PC-9 (cell line): ENCODE data around the gene CDH22. TPM values are rescaled to one million over a fixed set of nuclear protein-coding genes. Genes with fewer than 3 reads are reported as not detected.

ENCODE experiments used
- BruUV-seq: library from RNA; stranded (reverse); fragments of 400-500 nt; replicated peaks from 2 replicates; lab custom pipeline; 2021; lab: Mats Ljungman, UMichigan
- CTCF ChIA-PET: fragments of 300-600 bp; sonication (Branson Sonifier 250); formaldehyde crosslinking; loops from one replicate; lab custom pipeline; 2022; ENCODE audit warnings: antibody characterized with exemption; lab: Charles Lee
- POLR2A ChIA-PET: fragments of 300-600 bp; sonication (Branson Sonifier 250); formaldehyde crosslinking; loops from one replicate; lab custom pipeline; 2022; ENCODE audit warnings: antibody characterized with exemption; ENCODE audit not compliant: unreplicated experiment; lab: Charles Lee
- DNase-seq, 2 experiments: peaks; one replicate each; pipeline versions ENCODE4 v3.0.0 to v3.0.0-alpha.2; 2015 to 2022; ENCODE audit warnings: mixed read lengths in 1 of 2
- H2AFZ ChIP-seq: fragments of 200-600 bp; sonication (generic); 2 replicates; pipeline ENCODE4 v1.8.1; 2017; ENCODE audit warnings: antibody characterized with exemption
- H3F3A ChIP-seq: fragments of 200-600 bp; sonication (generic); 2 replicates; pipeline ENCODE4 v1.8.1; 2017; ENCODE audit warnings: antibody characterized with exemption, mild to moderate bottlenecking, low read depth; ENCODE audit not compliant: insufficient read depth
- H3K27ac ChIP-seq: fragments of 200-600 bp; sonication (generic); 2 replicates; pipeline ENCODE4 v1.6.1; 2016; ENCODE audit warnings: mixed run types
- H3K27me3 ChIP-seq: fragments of 200-600 bp; sonication (generic); 2 replicates; pipeline ENCODE4 v1.6.1; 2016; ENCODE audit warnings: low read depth, mixed run types; ENCODE audit not compliant: insufficient read depth
- H3K36me3 ChIP-seq: fragments of 200-600 bp; sonication (generic); 2 replicates; pipeline ENCODE4 v1.6.1; 2016; ENCODE audit warnings: low read depth, mixed run types
- H3K4me1 ChIP-seq: fragments of 200-600 bp; sonication (generic); replicated peaks from 2 replicates; pipeline ENCODE4 v1.6.1; 2016; ENCODE audit warnings: mixed run types; ENCODE audit not compliant: insufficient read depth
- H3K4me2 ChIP-seq: fragments of 200-600 bp; sonication (generic); 2 replicates; pipeline ENCODE4 v1.6.1; 2017; ENCODE audit warnings: mixed run types
- H3K4me3 ChIP-seq: fragments of 200-600 bp; sonication (generic); 2 replicates; pipeline ENCODE4 v1.6.1; 2016; ENCODE audit warnings: mixed run types
- H3K79me2 ChIP-seq: fragments of 200-600 bp; sonication (generic); 2 replicates; pipeline ENCODE4 v1.6.1; 2017; ENCODE audit warnings: low read depth, mixed run types
- H3K9me2 ChIP-seq: fragments of 200-600 bp; sonication (generic); 2 replicates; pipeline ENCODE4 v1.8.1; 2017; ENCODE audit warnings: mild to moderate bottlenecking; ENCODE audit not compliant: insufficient read depth
- H3K9me3 ChIP-seq: fragments of 200-600 bp; sonication (generic); 2 replicates; pipeline ENCODE4 v1.8.1; 2016; ENCODE audit warnings: low read depth; ENCODE audit not compliant: insufficient read depth
- H4K20me1 ChIP-seq: fragments of 200-600 bp; sonication (generic); 2 replicates; pipeline ENCODE4 v1.8.1; 2017; ENCODE audit not compliant: insufficient read depth
- CTCF ChIP-seq: fragments of 200-600 bp; sonication (generic); conservative IDR thresholded peaks from 2 replicates; pipeline ENCODE4 v1.6.1; 2017; ENCODE audit warnings: mixed run types, antibody characterized with exemption, mild to moderate bottlenecking, moderate library complexity
- EZH2 ChIP-seq: fragments of 200-600 bp; sonication (generic); IDR thresholded peaks from 2 replicates; pipeline ENCODE4 v1.8.0; 2017; ENCODE audit warnings: antibody characterized with exemption, low read depth
- intact Hi-C: fragments of 100-400 bp; cut with micrococcal nuclease; formaldehyde crosslinking; loops from one replicate; pipeline ENCODE4 v1.10.0; 2022; ENCODE audit not compliant: unreplicated experiment
- total RNA-seq: library from RNA; stranded (reverse); gene quantifications from 2 replicates; pipeline ENCODE4 v1.2.3, GENCODE V29; 2021

The CDH22 gene
- total RNA-seq, 1 experiment from 2014 or later: not detected

- POLR2A ChIA-PET: no interaction called here
- H3K4me2 ChIP-seq: no peak overlapping the region
- no peak overlapping the region for H3K27ac ChIP-seq
- no peaks in the 10 kb centered on the region for H3K9me2 ChIP-seq
- H3K4me1 ChIP-seq: no peaks in the 10 kb centered on the region
- peaks cover 5% of the 10 kb centered on the region; the same call in 1 of the 2 replicates for H4K20me1 ChIP-seq
- BruUV-seq: no TSS peak
- CTCF ChIA-PET: no interaction called here
- no peaks in the 10 kb centered on the region for H3K36me3 ChIP-seq
- H3K27me3 ChIP-seq: peaks cover 74% of the 10 kb centered on the region
- DNase-seq: no peak
- TF ChIP-seq CTCF (no peak), EZH2 (no peak)
- H3F3A ChIP-seq: peaks cover 3% of the 10 kb centered on the region; the same call in 1 of the 2 replicates
- no peak overlapping the region for H2AFZ ChIP-seq
- intact Hi-C loops: no loop called here
- no peaks in the 10 kb centered on the region for H3K9me3 ChIP-seq
- H3K4me3 ChIP-seq: no peak overlapping the region
- no peaks in the 10 kb centered on the region for H3K79me2 ChIP-seq
Measured at GRCh38 chr20:46341074-46342009, 33.0 kb upstream of the CDH22 start.

GRCh38 chr20:46339037-46339436, 30.7 kb upstream of the CDH22 start:
- no peaks in the 10 kb centered on the region for H3K79me2 ChIP-seq
- intact Hi-C loops: no loop called here
- H3K9me2 ChIP-seq: no peaks in the 10 kb centered on the region
- H3K4me3 ChIP-seq: no peak overlapping the region
- H3K9me3 ChIP-seq: no peaks in the 10 kb centered on the region
- no peak for DNase-seq
- H3K4me1 ChIP-seq: no peaks in the 10 kb centered on the region
- H3K36me3 ChIP-seq: no peaks in the 10 kb centered on the region
- no peak overlapping the region for H3K4me2 ChIP-seq
- no peak overlapping the region for H2AFZ ChIP-seq
- no peak for TF ChIP-seq CTCF
- TF ChIP-seq EZH2: no peak
- no peaks in the 10 kb centered on the region; the same call in 1 of the 2 replicates for H4K20me1 ChIP-seq
- POLR2A ChIA-PET: no interaction called here
- no TSS peak for BruUV-seq
- peaks cover 95% of the 10 kb centered on the region for H3K27me3 ChIP-seq
- CTCF ChIA-PET: no interaction called here
- no peak overlapping the region for H3K27ac ChIP-seq
- H3F3A ChIP-seq: no peaks in the 10 kb centered on the region

GRCh38 chr20:46336735-46337134, 28.4 kb upstream of the CDH22 start:
- H4K20me1 ChIP-seq: no peaks in the 10 kb centered on the region
- no peak overlapping the region for H3K4me3 ChIP-seq
- BruUV-seq: no TSS peak
- no peaks in the 10 kb centered on the region for H3K4me1 ChIP-seq
- no peak overlapping the region for H2AFZ ChIP-seq
- no peaks in the 10 kb centered on the region for H3F3A ChIP-seq
- intact Hi-C loops: no loop called here
- peaks cover 94% of the 10 kb centered on the region for H3K27me3 ChIP-seq
- no peaks in the 10 kb centered on the region for H3K9me2 ChIP-seq
- no peak overlapping the region for H3K4me2 ChIP-seq
- TF ChIP-seq EZH2 (no peak), CTCF (no peak)
- no peak for DNase-seq
- H3K9me3 ChIP-seq: no peaks in the 10 kb centered on the region
- no peaks in the 10 kb centered on the region for H3K36me3 ChIP-seq
- CTCF ChIA-PET: no interaction called here
- POLR2A ChIA-PET: interaction anchor here (0.7 kb wide), 1 partner anchor 336 kb away, joined by 3 read pairs; no protein-coding TSS in a partner anchor
- no peak overlapping the region for H3K27ac ChIP-seq
- H3K79me2 ChIP-seq: no peaks in the 10 kb centered on the region
